ENCODE measurements around the gene GRAMD4. TPM values are rescaled to one million over a fixed set of nuclear protein-coding genes. Genes with fewer than 3 reads are reported as not detected.

GRAMD4 gene
- total and polyA plus RNA-seq, 2 donors (not counting 1 experiment from before 2014, with no cell fraction given) = 17.0 to 88.1 TPM

DNA sequence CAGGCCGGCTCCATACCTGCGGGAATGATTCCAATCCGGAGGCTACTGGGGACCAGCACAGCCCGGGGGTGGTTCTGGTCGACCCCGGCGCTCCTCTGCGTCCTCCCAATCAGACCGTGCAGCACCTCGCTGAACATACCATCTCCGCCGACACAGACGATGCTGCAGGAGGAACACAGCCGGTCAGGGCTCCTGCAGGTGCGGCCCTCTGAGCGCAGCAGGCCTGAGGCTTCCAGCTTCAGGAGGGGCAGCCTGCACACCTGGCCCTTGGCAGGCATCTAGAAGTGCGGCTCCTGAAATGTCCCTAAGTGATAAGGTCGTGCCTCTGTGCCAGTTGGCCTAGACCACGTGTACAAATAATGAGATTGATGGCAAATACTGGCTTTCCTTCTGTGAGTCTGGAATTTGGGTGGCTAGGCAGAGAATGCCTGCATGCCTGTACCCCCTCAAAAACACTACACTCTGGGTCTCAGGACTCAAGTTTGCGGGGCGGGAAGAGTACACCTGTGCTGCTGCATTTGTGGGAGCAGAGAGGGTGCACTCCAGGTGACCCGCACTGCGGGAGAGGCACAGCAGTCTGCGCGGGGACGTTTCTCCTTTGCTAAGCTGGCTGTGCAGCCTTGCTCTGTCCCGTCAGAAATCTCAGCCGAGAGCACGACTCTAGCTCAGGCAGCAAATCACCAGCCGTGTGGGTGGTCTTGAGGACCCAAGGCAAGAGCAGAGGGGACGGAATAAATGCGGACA lies 87.8 kb downstream of the GRAMD4 start:
- WGBS (ENCODE audit: insufficient coverage) = 96% methylated on average over 32 of the region's 32 CpGs
- Mint-ChIP-seq H3K27ac (no peak overlapping the region), H3K4me1 (no peaks in the 10 kb centered on the region)

DNA sequence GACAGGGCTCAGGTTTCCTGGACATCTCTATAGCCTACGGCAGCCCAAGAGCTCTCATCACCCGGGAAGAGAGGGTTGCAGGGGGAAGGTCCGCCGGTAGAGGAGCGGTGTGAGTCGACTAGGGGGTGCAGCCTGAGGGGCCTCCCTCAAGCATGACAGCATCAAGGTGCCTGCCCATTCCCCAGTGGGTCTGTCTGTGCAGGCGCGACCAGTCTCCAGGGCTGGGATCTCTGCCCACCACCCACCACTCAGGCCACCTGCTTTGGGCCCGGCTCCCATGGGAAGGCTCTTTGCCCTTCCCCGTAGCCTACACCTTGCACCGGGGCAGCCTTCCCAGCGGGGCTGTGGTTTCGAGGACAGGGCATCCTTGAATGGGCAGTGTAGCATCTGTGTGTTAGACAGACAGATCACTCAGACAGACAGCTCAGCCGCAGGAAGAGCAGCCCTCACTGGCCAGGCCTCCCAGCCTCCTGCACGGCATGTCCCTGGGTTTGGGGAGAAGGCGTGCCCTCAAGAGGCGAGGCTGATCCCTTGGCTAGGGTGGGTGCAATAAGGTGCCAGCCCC lies 88.7 kb downstream of the GRAMD4 start:
- 54% methylated on average over 16 of the region's 17 CpGs for WGBS (ENCODE audit: insufficient coverage)
- Histone ChIP-seq H3K79me2 (ENCODE audit: control insufficient read depth, insufficient read depth, low read length) (peaks cover 30% of the 10 kb centered on the region), H3K9me3 (ENCODE audit: control extremely low read depth in 1 of 3, control insufficient read depth in 2 of 3, insufficient read depth in 1 of 3, low read length in 2 of 3) (no peaks in the 10 kb centered on the region), H3K4me3 (ENCODE audit: control extremely low read depth in 1 of 5, extremely low read depth in 1 of 5, insufficient read depth in 1 of 5, low read depth in 2 of 5, low read length in 4 of 5) (no peak overlapping the region), H2AFZ (ENCODE audit: insufficient read depth, low read depth, low read length, poor library complexity, severe bottlenecking) (no peak overlapping the region), H3K4me2 (replicated peaks; ENCODE audit: low read depth, low read length, poor library complexity, severe bottlenecking) (no peak overlapping the region), H3K27me3 (replicated peaks in 1 of 4; ENCODE audit: control extremely low read depth in 1 of 4, control insufficient read depth in 3 of 4, insufficient read depth in 4 of 4, low read length in 3 of 4) (no peaks in the 10 kb centered on the region), H3K4me1 (ENCODE audit: control insufficient read depth in 2 of 2, insufficient read depth in 2 of 2, low read length in 2 of 2) (no peaks in the 10 kb centered on the region), H4K20me1 (ENCODE audit: control insufficient read depth, insufficient read depth, low read length, poor library complexity, severe bottlenecking) (peaks cover 51% of the 10 kb centered on the region), H3K36me3 (replicated peaks in 1 of 2; ENCODE audit: control extremely low read depth in 1 of 2, control insufficient read depth in 1 of 2, extremely low read depth in 1 of 2, insufficient read depth in 2 of 2, low read length in 1 of 2) (peaks cover 11 to 83% of the 10 kb centered on the region in 2 experiments), H3K9ac (ENCODE audit: low read length) (no peak overlapping the region), H3K27ac (ENCODE audit: low read length in 2 of 2) (no peak overlapping the region)
- Mint-ChIP-seq H3K4me3 (no peak overlapping the region), H3K9me3 (ENCODE audit: insufficient read depth) (no peaks in the 10 kb centered on the region), H3K27me3 (no peaks in the 10 kb centered on the region), H3K4me1 (no peaks in the 10 kb centered on the region), H3K27ac (no peak overlapping the region)
- DNase-seq (no peak), ATAC-seq (ENCODE audit: low read depth) (no peak)
- intact Hi-C loops (cut with micrococcal nuclease) = no loop called here
- POLR2A ChIA-PET = no interaction called here
- CTCF ChIA-PET = no interaction called here
- no peak for TF ChIP-seq EZH2 (IDR thresholded peaks at IDR 0.05; ENCODE audit: borderline replicate concordance, insufficient read depth, low read depth, low read length, poor library complexity, severe bottlenecking)
- TF ChIP-seq, protein P1, sequence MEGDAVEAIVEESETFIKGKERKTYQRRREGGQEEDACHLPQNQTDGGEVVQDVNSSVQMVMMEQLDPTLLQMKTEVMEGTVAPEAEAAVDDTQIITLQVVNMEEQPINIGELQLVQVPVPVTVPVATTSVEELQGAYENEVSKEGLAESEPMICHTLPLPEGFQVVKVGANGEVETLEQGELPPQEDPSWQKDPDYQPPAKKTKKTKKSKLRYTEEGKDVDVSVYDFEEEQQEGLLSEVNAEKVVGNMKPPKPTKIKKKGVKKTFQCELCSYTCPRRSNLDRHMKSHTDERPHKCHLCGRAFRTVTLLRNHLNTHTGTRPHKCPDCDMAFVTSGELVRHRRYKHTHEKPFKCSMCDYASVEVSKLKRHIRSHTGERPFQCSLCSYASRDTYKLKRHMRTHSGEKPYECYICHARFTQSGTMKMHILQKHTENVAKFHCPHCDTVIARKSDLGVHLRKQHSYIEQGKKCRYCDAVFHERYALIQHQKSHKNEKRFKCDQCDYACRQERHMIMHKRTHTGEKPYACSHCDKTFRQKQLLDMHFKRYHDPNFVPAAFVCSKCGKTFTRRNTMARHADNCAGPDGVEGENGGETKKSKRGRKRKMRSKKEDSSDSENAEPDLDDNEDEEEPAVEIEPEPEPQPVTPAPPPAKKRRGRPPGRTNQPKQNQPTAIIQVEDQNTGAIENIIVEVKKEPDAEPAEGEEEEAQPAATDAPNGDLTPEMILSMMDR (IDR thresholded peaks at IDR 0.05) = no peak

More for the DNA sequence above, 87.8 kb downstream of the GRAMD4 start:
- H3K27me3 Mint-ChIP-seq = no peaks in the 10 kb centered on the region
- Histone ChIP-seq H3K4me2 (replicated peaks; ENCODE audit: low read depth, low read length, poor library complexity, severe bottlenecking) (no peak overlapping the region), H3K27me3 (replicated peaks in 1 of 4; ENCODE audit: control extremely low read depth in 1 of 4, control insufficient read depth in 3 of 4, insufficient read depth in 4 of 4, low read length in 3 of 4) (no peaks in the 10 kb centered on the region), H3K79me2 (ENCODE audit: control insufficient read depth, insufficient read depth, low read length) (peaks cover 29% of the 10 kb centered on the region), H3K4me1 (ENCODE audit: control insufficient read depth in 2 of 2, insufficient read depth in 2 of 2, low read length in 2 of 2) (no peaks in the 10 kb centered on the region), H3K27ac (ENCODE audit: low read length in 2 of 2) (no peak overlapping the region), H3K9me3 (ENCODE audit: control extremely low read depth in 1 of 3, control insufficient read depth in 2 of 3, insufficient read depth in 1 of 3, low read length in 2 of 3) (no peaks in the 10 kb centered on the region), H3K36me3 (replicated peaks in 1 of 2; ENCODE audit: control extremely low read depth in 1 of 2, control insufficient read depth in 1 of 2, extremely low read depth in 1 of 2, insufficient read depth in 2 of 2, low read length in 1 of 2) (peaks cover 9 to 86% of the 10 kb centered on the region in 2 experiments), H3K9ac (ENCODE audit: low read length) (no peak overlapping the region), H4K20me1 (ENCODE audit: control insufficient read depth, insufficient read depth, low read length, poor library complexity, severe bottlenecking) (peaks cover 53% of the 10 kb centered on the region), H3K4me3 (ENCODE audit: control extremely low read depth in 1 of 5, extremely low read depth in 1 of 5, insufficient read depth in 1 of 5, low read depth in 2 of 5, low read length in 4 of 5) (no peak overlapping the region), H2AFZ (ENCODE audit: insufficient read depth, low read depth, low read length, poor library complexity, severe bottlenecking) (no peak overlapping the region)
- DNase-seq = no peak
- intact Hi-C loops (cut with micrococcal nuclease) = no loop called here
- no peak for ATAC-seq (ENCODE audit: low read depth)
- H3K9me3 Mint-ChIP-seq (ENCODE audit: insufficient read depth) = no peaks in the 10 kb centered on the region
- TF ChIP-seq, protein P1 (IDR thresholded peaks at IDR 0.05) = no peak
- no peak for TF ChIP-seq EZH2 (IDR thresholded peaks at IDR 0.05; ENCODE audit: borderline replicate concordance, insufficient read depth, low read depth, low read length, poor library complexity, severe bottlenecking)
- ChIA-PET POLR2A (no interaction called here), CTCF (no interaction called here)
- H3K4me3 Mint-ChIP-seq = no peak overlapping the region

All from B cell (primary cell).